ENCODE results near the gene C14orf180. TPM values are rescaled to one million over a fixed set of nuclear protein-coding genes. Genes with fewer than 3 reads are reported as not detected.

C14orf180 gene
- total and polyA plus RNA-seq, 12 donors = 13.8 to 139 (median 75.1) TPM

- Histone ChIP-seq H3K4me1 (no peaks in the 10 kb centered on the region), H3K27me3 (peaks cover 0 to 42% (median 18%) of the 10 kb centered on the region in 7 donors), H3K9me3 (no peaks in the 10 kb centered on the region), H3K27ac (no peak overlapping the region), H3K4me3 (no peak overlapping the region), H3K36me3 (no peaks in the 10 kb centered on the region)
- WGBS, 2 donors = 94 to 95% methylated on average over 11 of the region's 11 CpGs
- DNase-seq (no peak), ATAC-seq (no peak)
- no peak for TF ChIP-seq CTCF (IDR thresholded peaks at IDR 0.05)
- intact Hi-C loops (cut with DNase I) = no loop called here
Measured at GRCh38 chr14:104555430-104556255, 23.9 kb upstream of the C14orf180 start.

GRCh38 chr14:104556256-104557021 is 23.1 kb upstream of the C14orf180 start:
- no peak overlapping the region for H3K4me3 ChIP-seq
- no peak for DNase-seq
- no peak for ATAC-seq
- H3K4me1 ChIP-seq = no peaks in the 10 kb centered on the region
- no peaks in the 10 kb centered on the region for H3K36me3 ChIP-seq
- intact Hi-C loops (cut with DNase I) = no loop called here
- TF ChIP-seq CTCF (IDR thresholded peaks at IDR 0.05) = no peak
- H3K27ac ChIP-seq = no peak overlapping the region
- WGBS, 2 donors = 66 to 76% methylated on average over 12 to 13 of the region's 13 CpGs
- no peaks in the 10 kb centered on the region for H3K9me3 ChIP-seq
- H3K27me3 ChIP-seq = peaks cover 0 to 37% (median 18%) of the 10 kb centered on the region in 7 donors

DNA sequence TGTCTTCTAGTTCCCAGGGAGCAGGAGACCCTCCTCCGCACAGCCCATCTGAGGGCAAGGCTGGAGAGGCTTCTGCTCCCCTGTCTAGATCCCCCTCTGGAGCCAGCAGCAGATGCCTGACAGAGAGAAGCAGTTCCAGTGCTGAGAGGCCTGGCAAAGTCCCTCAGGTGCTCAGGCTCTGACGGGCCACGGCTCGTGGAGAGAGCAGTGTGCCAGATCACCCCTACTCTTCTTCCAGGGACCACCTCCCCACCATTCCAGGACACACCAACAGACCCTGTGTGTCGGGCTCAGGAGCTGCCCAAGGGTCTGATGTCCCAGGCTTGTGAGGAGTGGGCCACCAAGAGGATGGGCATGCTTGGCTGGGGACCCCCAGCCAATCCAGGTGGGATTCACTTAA is 22.5 kb upstream of the C14orf180 start:
- TF ChIP-seq CTCF (IDR thresholded peaks at IDR 0.05) = no peak
- Histone ChIP-seq H3K27me3 (peaks cover 0 to 30% (median 18%) of the 10 kb centered on the region in 7 donors), H3K4me3 (no peak overlapping the region), H3K36me3 (no peaks in the 10 kb centered on the region), H3K27ac (no peak overlapping the region), H3K4me1 (no peaks in the 10 kb centered on the region), H3K9me3 (no peaks in the 10 kb centered on the region)
- DNase-seq = no peak
- intact Hi-C loops (cut with DNase I) = no loop called here
- WGBS, 2 donors = 87 to 94% methylated on average over 5 of the region's 5 CpGs
- ATAC-seq = no peak

GRCh38 chr14:104557766-104558165 is 21.8 kb upstream of the C14orf180 start:
- H3K27ac ChIP-seq = no peak overlapping the region
- TF ChIP-seq CTCF (IDR thresholded peaks at IDR 0.05) = no peak
- intact Hi-C loops (cut with DNase I) = no loop called here
- no peaks in the 10 kb centered on the region for H3K36me3 ChIP-seq
- ATAC-seq = no peak
- no peaks in the 10 kb centered on the region for H3K9me3 ChIP-seq
- DNase-seq = no peak
- 95 to 96% methylated on average over 1 of the region's 1 CpG for WGBS, 2 donors
- H3K27me3 ChIP-seq = peaks cover 0 to 29% (median 16%) of the 10 kb centered on the region in 7 donors
- no peak overlapping the region for H3K4me3 ChIP-seq
- H3K4me1 ChIP-seq = no peaks in the 10 kb centered on the region

All from heart right ventricle (tissue), 16 donors.